Esophagus squamous epithelium (tissue), 5 donors: ENCODE measurements around the gene KIAA0930. TPM values are rescaled to one million over a fixed set of nuclear protein-coding genes. Genes with fewer than 3 reads are reported as not detected.
A peak's percentile ranks its signal among the peaks of the same experiment; 100 is the strongest.

ENCODE experiments used
- DNase-seq: peaks from one replicate; lab custom pipeline; 2025; lab: John Stamatoyannopoulos, UW
- H3K27ac ChIP-seq, 4 donors: fragments of 200-600 bp; sonication (generic); one replicate each; pipeline ENCODE4 v1.5.1; 2016 to 2019; ENCODE audit warnings: mild to moderate bottlenecking in 1 of 4
- H3K27me3 ChIP-seq, 4 donors: fragments of 200-600 bp; sonication (generic); 1 replicate in 3 of 4; 2 replicates in 1 of 4; pipeline versions ENCODE4 v1.5.1 to v1.6.0; 2017 to 2021; ENCODE audit warnings: antibody characterized with exemption in 1 of 4
- H3K36me3 ChIP-seq, 3 donors: fragments of 200-600 bp; sonication (generic); one replicate each; pipeline ENCODE4 v1.5.1; 2016 to 2019
- H3K4me1 ChIP-seq, 3 donors: fragments of 200-600 bp; sonication (generic); one replicate each; pipeline ENCODE4 v1.5.1; 2017 to 2019
- H3K4me3 ChIP-seq, 4 donors: fragments of 200-600 bp; sonication (generic); 1 replicate in 3 of 4; 2 replicates in 1 of 4; pipeline ENCODE4 v1.5.1; 2016 to 2019; ENCODE audit warnings: mild to moderate bottlenecking in 2 of 4, moderate library complexity in 1 of 4
- H3K9me3 ChIP-seq, 3 donors: fragments of 200-600 bp; sonication (generic); one replicate each; pipeline ENCODE4 v1.5.1; 2016 to 2019
- CTCF ChIP-seq, 6 experiments: fragments of 450-650 bp in 4 of 6; fragments of 200-600 bp in 2 of 6; sonication (generic) in 2 of 6; IDR thresholded peaks; one replicate each; pipeline ENCODE4 v1.5.1; 2016 to 2019; ENCODE audit warnings: antibody characterized with exemption in 6 of 6, mild to moderate bottlenecking in 4 of 6, moderate library complexity in 4 of 6
- POLR2A ChIP-seq, 4 donors: fragments of 450-650 bp; IDR thresholded peaks; one replicate each; pipeline ENCODE4 v1.6.1; 2017; ENCODE audit warnings: antibody characterized with exemption in 4 of 4, mild to moderate bottlenecking in 4 of 4, moderate library complexity in 3 of 4
- WGBS, 2 donors: methylation state at CpG; one replicate each; pipeline ENCODE4 v1.1.5; 2018; 5-methylcytosine and 5-hydroxymethylcytosine counted together
- intact Hi-C: fragments of 100-400 bp; cut with DNase I; formaldehyde crosslinking; loops from one replicate; pipeline ENCODE4 v1.15.0; 2022
- total RNA-seq, 4 donors: library from RNA; depleted of rRNA; stranded (reverse); fragments of >200 nt; gene quantifications; one replicate each; pipeline ENCODE4 v1.1.0, GENCODE V29; 2016
- donor health status: DM: yes; HTN: yes; CAD: no.

KIAA0930 gene
- total RNA-seq, 4 donors from 2014 or later, result 33.1 to 40.2 (median 38.1) TPM

- H3K36me3 ChIP-seq, result peaks cover 4 to 83% (median 42%) of the 10 kb centered on the region in 3 donors
- WGBS, 2 donors, result 76 to 80% methylated on average over 20 to 21 of the region's 28 CpGs
- DNase-seq, result no peak
Measured at GRCh38 chr22:45197606-45198462, 42.9 kb downstream of the KIAA0930 start.

GRCh38 chr22:45196926-45197605, 43.6 kb downstream of the KIAA0930 start:
- H3K4me3 ChIP-seq, result no peak overlapping the region
- no peak for DNase-seq
- H3K9me3 ChIP-seq, result no peaks in the 10 kb centered on the region
- 88 to 100% methylated on average over 1 to 4 of the region's 34 CpGs for WGBS, 2 donors
- H3K4me1 ChIP-seq, result peaks cover 6 to 36% (median 9%) of the 10 kb centered on the region in 3 donors
- intact Hi-C loops, result no loop called here
- H3K27ac ChIP-seq, result peak overlapping the region in 1 of 4 donors; percentile 22
- TF ChIP-seq POLR2A (IDR thresholded peaks at IDR 0.05) (no peak), CTCF (IDR thresholded peaks at IDR 0.05) (no peak)
- no peaks in the 10 kb centered on the region for H3K27me3 ChIP-seq
- H3K36me3 ChIP-seq, result peaks cover 4 to 75% (median 42%) of the 10 kb centered on the region in 3 donors

More at GRCh38 chr22:45197606-45198462, 42.9 kb downstream of the KIAA0930 start:
- no peak for TF ChIP-seq POLR2A (IDR thresholded peaks at IDR 0.05)
- Histone ChIP-seq H3K9me3 (no peaks in the 10 kb centered on the region), H3K4me3 (no peak overlapping the region), H3K27me3 (no peaks in the 10 kb centered on the region), H3K27ac (peak overlapping the region in 1 of 4 donors; percentile 59), H3K4me1 (peaks cover 8 to 43% (median 9%) of the 10 kb centered on the region in 3 donors)
- intact Hi-C loops, result no loop called here

GRCh38 chr22:45196308-45196707, 44.4 kb downstream of the KIAA0930 start:
- peaks cover 0 to 28% (median 2%) of the 10 kb centered on the region in 3 donors for H3K4me1 ChIP-seq
- DNase-seq, result no peak
- no peak overlapping the region for H3K4me3 ChIP-seq
- H3K36me3 ChIP-seq, result peaks cover 4 to 68% (median 42%) of the 10 kb centered on the region in 3 donors
- H3K27ac ChIP-seq, result no peak overlapping the region
- H3K9me3 ChIP-seq, result no peaks in the 10 kb centered on the region
- TF ChIP-seq POLR2A (IDR thresholded peaks at IDR 0.05), result no peak
- TF ChIP-seq CTCF (IDR thresholded peaks at IDR 0.05), result no peak
- intact Hi-C loops, result no loop called here
- no peaks in the 10 kb centered on the region for H3K27me3 ChIP-seq
- WGBS, 2 donors, result 92% methylated on average over 5 to 7 of the region's 16 CpGs

GRCh38 chr22:45195616-45196015, 45.1 kb downstream of the KIAA0930 start:
- Histone ChIP-seq H3K4me3 (no peak overlapping the region), H3K9me3 (no peaks in the 10 kb centered on the region), H3K27me3 (no peaks in the 10 kb centered on the region), H3K4me1 (peaks cover 0 to 24% (median 0%) of the 10 kb centered on the region in 3 donors), H3K27ac (no peak overlapping the region), H3K36me3 (peaks cover 4 to 61% (median 38%) of the 10 kb centered on the region in 3 donors)
- DNase-seq, result no peak
- TF ChIP-seq CTCF (IDR thresholded peaks at IDR 0.05) (no peak), POLR2A (IDR thresholded peaks at IDR 0.05) (no peak)
- WGBS, 2 donors, result 95% methylated on average over 4 to 7 of the region's 7 CpGs
- intact Hi-C loops, result no loop called here

GRCh38 chr22:45194686-45195085, 46.0 kb downstream of the KIAA0930 start:
- no peaks in the 10 kb centered on the region for H3K9me3 ChIP-seq
- H3K4me1 ChIP-seq, result peaks cover 0 to 24% (median 0%) of the 10 kb centered on the region in 3 donors
- no peak overlapping the region for H3K27ac ChIP-seq
- TF ChIP-seq POLR2A (IDR thresholded peaks at IDR 0.05), result no peak
- no peak for TF ChIP-seq CTCF (IDR thresholded peaks at IDR 0.05)
- no peak overlapping the region for H3K4me3 ChIP-seq
- H3K36me3 ChIP-seq, result peaks cover 4 to 56% (median 30%) of the 10 kb centered on the region in 3 donors
- 86 to 90% methylated on average over 9 to 12 of the region's 17 CpGs for WGBS, 2 donors
- DNase-seq, result no peak
- intact Hi-C loops, result no loop called here
- H3K27me3 ChIP-seq, result no peaks in the 10 kb centered on the region
